Stomach (tissue), 9 donors: ENCODE data around the gene CRTC1. TPM values are rescaled to one million over a fixed set of nuclear protein-coding genes. Genes with fewer than 3 reads are reported as not detected.

Experiments
- DNase-seq, 2 donors: peaks; one replicate each; pipeline versions ENCODE4 v3.0.0 to v3.0.0-alpha.2; 2013 to 2019
- H3K27ac ChIP-seq, 5 donors: fragments of 200-600 bp in 4 of 5; sonication (generic) in 4 of 5; one replicate each; pipeline ENCODE4 v1.5.1; 2013 to 2019; ENCODE audit warnings: mild to moderate bottlenecking in 1 of 5, moderate library complexity in 1 of 5
- H3K27me3 ChIP-seq, 3 donors: fragments of 200-600 bp; sonication (generic); one replicate each; pipeline ENCODE4 v1.5.1; 2017 to 2019; ENCODE audit warnings: mixed run types in 1 of 3
- H3K36me3 ChIP-seq, 4 donors: fragments of 200-600 bp; sonication (generic); 1 replicate in 3 of 4; 2 replicates in 1 of 4; pipeline ENCODE4 v1.5.1; 2016 to 2019
- H3K4me1 ChIP-seq, 4 donors: fragments of 200-600 bp; sonication (generic); one replicate each; pipeline ENCODE4 v1.5.1; 2016 to 2019
- H3K4me3 ChIP-seq, 4 donors: fragments of 200-600 bp; sonication (generic) in 3 of 4; one replicate each; pipeline ENCODE4 v1.5.1; 2016 to 2019; ENCODE audit warnings: mild to moderate bottlenecking in 1 of 4
- H3K9me3 ChIP-seq, 4 donors: fragments of 200-600 bp; sonication (generic); one replicate each; pipeline ENCODE4 v1.5.1; 2016 to 2019
- CTCF ChIP-seq, 7 experiments: fragments of 450-650 bp in 4 of 7; fragments of 200-600 bp in 3 of 7; sonication (generic) in 3 of 7; IDR thresholded peaks; one replicate each; pipeline ENCODE4 v1.5.1; 2016 to 2019; ENCODE audit warnings: antibody characterized with exemption in 7 of 7, control low read depth in 2 of 7, mild to moderate bottlenecking in 1 of 7
- EP300 ChIP-seq: sonication (generic); formaldehyde crosslinking; IDR thresholded peaks from one replicate; pipeline ENCODE4 v1.6.1; 2017; ENCODE audit warnings: antibody characterized with exemption
- POLR2A ChIP-seq, 4 donors: fragments of 450-650 bp; IDR thresholded peaks; one replicate each; pipeline ENCODE4 v1.6.1; 2016; ENCODE audit warnings: antibody characterized with exemption in 4 of 4, control low read depth in 2 of 4, mild to moderate bottlenecking in 1 of 4, moderate library complexity in 1 of 4
- POLR2AphosphoS5 ChIP-seq, 3 donors: sonication (generic); formaldehyde crosslinking; IDR thresholded peaks; one replicate each; pipeline ENCODE4 v1.6.1; 2016; ENCODE audit warnings: antibody characterized with exemption in 3 of 3
- WGBS, 5 donors: extraction: QIAGEN DNeasy Blood & Tissue Kit in 3 of 5; methylation state at CpG; one replicate each; pipeline versions ENCODE4 v1.1.5 to v1.1.7; 2013 to 2018; 5-methylcytosine and 5-hydroxymethylcytosine counted together
- intact Hi-C: fragments of 100-400 bp; cut with DNase I; formaldehyde crosslinking; loops from one replicate; pipeline ENCODE4 v1.15.1; 2023; ENCODE audit warnings: low total_unique reads
- polyA plus RNA-seq, 3 donors: library from polyadenylated mRNA; stranded (reverse); fragments of 200-250 nt; gene quantifications; one replicate each; pipeline ENCODE4 v1.2.3, GENCODE V29; 2013
- total RNA-seq, 5 donors: library from RNA; depleted of rRNA; stranded (reverse); fragments of >200 nt; gene quantifications; one replicate each; pipeline versions ENCODE4 v1.1.0 to v1.2.3, GENCODE V29; 2014 to 2016
- donor health status: healthy with polysubstance abuse.
- donor health status: Bipolar disorder and iron deficiency.
- donor health status: healthy.

CRTC1 gene
- total and polyA plus RNA-seq, 8 donors = 4.2 to 28.0 (median 4.6) TPM; not detected in 1

GRCh38 chr19:18781047-18781600 lies 97.6 kb downstream of the CRTC1 start:
- Histone ChIP-seq H3K9me3 (no peaks in the 10 kb centered on the region), H3K27ac (no peak overlapping the region), H3K27me3 (peaks cover 2 to 51% (median 12%) of the 10 kb centered on the region in 3 donors), H3K4me3 (no peak overlapping the region), H3K36me3 (peaks cover 0 to 9% (median 1%) of the 10 kb centered on the region in 4 donors), H3K4me1 (peaks cover 12 to 25% (median 19%) of the 10 kb centered on the region in 4 donors)
- TF ChIP-seq EP300 = no peak
- TF ChIP-seq CTCF (IDR thresholded peaks at IDR 0.05) = no peak
- TF ChIP-seq POLR2A (IDR thresholded peaks at IDR 0.05) = no peak
- no peak for TF ChIP-seq POLR2AphosphoS5 (IDR thresholded peaks at IDR 0.05)
- DNase-seq = no peak
- intact Hi-C loops = no loop called here
- WGBS, 5 donors = 92 to 100% (median 92%) methylated on average over 1 to 14 of the region's 14 CpGs

- no peak for TF ChIP-seq POLR2AphosphoS5 (IDR thresholded peaks at IDR 0.05)
- TF ChIP-seq POLR2A (IDR thresholded peaks at IDR 0.05) = no peak
- TF ChIP-seq CTCF (IDR thresholded peaks at IDR 0.05) = no peak
- no peak for TF ChIP-seq EP300
- Histone ChIP-seq H3K9me3 (no peaks in the 10 kb centered on the region), H3K27me3 (peaks cover 3 to 56% (median 19%) of the 10 kb centered on the region in 3 donors), H3K27ac (no peak overlapping the region), H3K36me3 (peaks cover 0 to under 1% (median 0%) of the 10 kb centered on the region in 4 donors), H3K4me1 (peaks cover 12 to 28% (median 20%) of the 10 kb centered on the region in 4 donors), H3K4me3 (no peak overlapping the region)
- 55 to 79% (median 61%) methylated on average over 19 to 20 of the region's 20 CpGs for WGBS, 5 donors
- intact Hi-C loops = no loop called here
- no peak for DNase-seq
These were observed 98.5 kb downstream of the CRTC1 start for GRCh38 chr19:18781885-18782527.

- 82 to 87% (median 85%) methylated on average over 18 to 22 of the region's 22 CpGs for WGBS, 5 donors
- H3K4me3 ChIP-seq = no peak overlapping the region
- no peak for TF ChIP-seq EP300
- no peak for TF ChIP-seq POLR2AphosphoS5 (IDR thresholded peaks at IDR 0.05)
- TF ChIP-seq CTCF (IDR thresholded peaks at IDR 0.05) = no peak
- DNase-seq = no peak
- no peaks in the 10 kb centered on the region for H3K9me3 ChIP-seq
- intact Hi-C loops = no loop called here
- peaks cover 12 to 30% (median 20%) of the 10 kb centered on the region in 4 donors for H3K4me1 ChIP-seq
- no peak overlapping the region for H3K27ac ChIP-seq
- H3K36me3 ChIP-seq = no peaks in the 10 kb centered on the region
- peaks cover 7 to 56% (median 26%) of the 10 kb centered on the region in 3 donors for H3K27me3 ChIP-seq
These were observed 99.2 kb downstream of the CRTC1 start for GRCh38 chr19:18782559-18783225.

GRCh38 chr19:18783958-18784785 lies 100.7 kb downstream of the CRTC1 start:
- intact Hi-C loops = no loop called here
- Histone ChIP-seq H3K4me3 (no peak overlapping the region), H3K9me3 (no peaks in the 10 kb centered on the region), H3K4me1 (peaks cover 23 to 38% (median 32%) of the 10 kb centered on the region in 4 donors), H3K36me3 (no peaks in the 10 kb centered on the region), H3K27ac (no peak overlapping the region), H3K27me3 (peaks cover 21 to 57% (median 41%) of the 10 kb centered on the region in 3 donors)
- no peak for DNase-seq
- whole genome bisulfite sequencing, 5 donors = 81 to 89% (median 84%) methylated on average over 15 to 19 of the region's 19 CpGs
- TF ChIP-seq POLR2A (IDR thresholded peaks at IDR 0.05) (no peak), EP300 (no peak), CTCF (IDR thresholded peaks at IDR 0.05) (no peak), POLR2AphosphoS5 (IDR thresholded peaks at IDR 0.05) (no peak)
